ENCODE measurements around the gene ZKSCAN4.

The ZKSCAN4 gene

DNA sequence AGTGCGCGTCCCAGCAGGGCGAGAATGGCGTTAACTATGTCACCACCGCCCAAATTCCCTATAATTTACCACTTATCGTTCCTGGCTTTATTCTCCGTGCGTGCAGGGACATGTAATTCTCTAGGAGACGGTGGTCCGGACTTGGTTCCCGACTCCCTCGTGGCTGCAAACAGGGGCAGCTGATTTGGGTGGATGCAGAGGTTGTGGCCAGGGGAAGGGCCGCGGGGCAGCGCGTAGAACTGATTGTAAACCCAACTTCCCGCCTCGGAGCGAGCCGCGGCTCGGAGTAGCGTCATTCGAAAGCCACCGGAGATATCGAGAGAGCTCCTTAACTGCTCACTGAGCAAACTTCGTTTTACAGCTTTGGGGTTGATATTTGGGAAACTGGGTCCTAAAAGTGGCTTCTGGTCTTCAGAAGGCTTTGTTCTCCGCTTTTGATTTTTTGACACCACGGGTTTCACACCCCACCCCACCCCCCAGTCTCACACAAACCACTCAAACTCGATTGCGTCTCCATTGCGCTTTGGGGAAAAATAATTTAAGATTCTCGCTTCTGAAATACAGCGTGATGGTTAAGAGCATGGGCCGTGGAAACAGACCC is 44.5 kb downstream of the ZKSCAN4 start:
- no peak for DNase-seq

DNA sequence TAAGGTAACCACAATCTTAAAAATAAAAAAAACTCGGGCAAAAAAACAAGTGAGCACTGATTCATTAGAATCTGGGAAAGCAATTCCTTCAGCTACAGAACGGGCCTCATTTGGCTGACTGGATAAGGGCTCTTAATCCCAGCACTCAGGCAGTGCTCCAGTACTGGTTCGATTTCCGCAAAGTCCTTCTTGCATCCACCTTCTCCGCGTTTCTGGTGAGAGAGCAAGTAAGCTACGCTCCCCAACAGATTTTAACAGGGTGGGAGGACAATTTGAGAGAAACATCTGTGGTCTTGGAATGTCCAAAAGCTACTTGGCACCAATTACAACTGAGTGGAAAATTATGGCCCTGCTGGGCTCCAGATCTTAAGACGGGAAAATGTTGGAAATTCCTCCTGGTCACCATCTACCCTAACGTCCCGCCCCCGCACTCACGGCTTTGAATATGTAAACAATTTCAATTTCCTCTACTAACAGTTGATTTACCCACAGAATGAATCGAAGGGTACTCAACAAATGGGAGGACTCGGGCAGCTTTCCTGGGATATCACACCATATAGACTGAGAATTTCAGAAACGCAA is 45.0 kb downstream of the ZKSCAN4 start:
- DNase-seq, result no peak

- no peak for DNase-seq
These were observed 45.5 kb downstream of the ZKSCAN4 start for GRCh38 chr6:28206527-28206926.

- DNase-seq, result no peak
These were observed 46.2 kb downstream of the ZKSCAN4 start for GRCh38 chr6:28205879-28206278.

DNA sequence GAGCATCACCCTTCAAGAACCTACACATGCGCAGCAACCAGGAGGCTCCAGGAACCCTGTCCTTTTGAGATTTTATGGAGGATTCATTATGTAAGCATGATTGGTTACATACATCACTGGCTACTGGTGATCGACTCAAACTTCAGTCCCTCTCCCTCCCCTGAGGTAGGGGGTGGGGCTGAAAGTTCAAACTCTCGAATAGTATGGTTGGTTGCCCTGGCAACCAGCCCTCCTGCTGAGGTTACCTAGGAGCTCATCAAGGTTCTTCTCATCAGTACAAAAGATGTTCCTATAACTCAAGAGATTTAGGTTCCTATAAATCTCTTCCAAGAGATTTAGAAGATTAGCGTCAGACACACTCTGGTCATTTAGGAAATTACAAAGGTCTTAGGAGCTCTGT is 48.9 kb downstream of the ZKSCAN4 start:
- DNase-seq, result no peak

DNA sequence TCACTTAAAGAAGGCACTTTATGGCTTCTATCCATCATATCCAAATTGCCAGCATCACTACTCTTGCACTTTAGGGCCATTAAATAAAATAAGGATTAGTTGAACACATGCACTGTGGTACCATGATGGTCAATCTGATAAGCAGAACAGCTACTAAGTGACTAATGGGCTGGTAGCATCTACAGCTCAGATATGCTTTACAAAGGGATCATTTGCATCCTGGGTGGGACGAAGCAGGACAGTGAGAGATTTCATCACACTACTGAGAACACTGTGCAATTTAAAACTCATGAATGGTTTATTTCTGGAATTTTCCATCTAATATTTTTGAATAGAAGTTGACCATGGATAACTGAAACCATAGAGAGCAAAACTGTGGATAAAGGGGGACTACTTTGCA is 52.0 kb downstream of the ZKSCAN4 start:
- DNase-seq, result no peak

All from activated CD4-positive, alpha-beta T cell treated with anti-CD3 and anti-CD28 coated beads, Interleukin-2, amount 50 U/mL, for 1 hour (primary cell).